ENCODE measurements around the gene PHB1.
"Not testable (repeated sequence)": the region's sequence is repeated elsewhere in the genome, so short reads cannot be mapped to it uniquely, and the experiment has no call there.

The PHB1 gene

GRCh38 chr17:49372425-49372824, 42.3 kb downstream of the PHB1 start:
- no peak for DNase-seq

- DNase-seq: no peak
Observed at GRCh38 chr17:49370971-49371834, 43.5 kb downstream of the PHB1 start.

- no peak for DNase-seq
Observed at GRCh38 chr17:49369760-49370159, 44.9 kb downstream of the PHB1 start.

- no peak for DNase-seq
Observed at GRCh38 chr17:49369089-49369488, 45.6 kb downstream of the PHB1 start.

- DNase-seq: peak; percentile 83
Observed at GRCh38 chr17:49365667-49366066, 49.0 kb downstream of the PHB1 start.

- not testable (repeated sequence) for DNase-seq
Observed at GRCh38 chr17:49365126-49365525, 49.6 kb downstream of the PHB1 start.

GRCh38 chr17:49364119-49364518, 50.6 kb downstream of the PHB1 start:
- no peak for DNase-seq

GRCh38 chr17:49363251-49363650, 51.4 kb downstream of the PHB1 start:
- no peak for DNase-seq

GRCh38 chr17:49362723-49363117, 52.0 kb downstream of the PHB1 start:
- no peak for DNase-seq

GRCh38 chr17:49361902-49362722, 52.6 kb downstream of the PHB1 start, which contains the start of gene ZNF652:
Gene ZNF652, minus strand, starts transcription at chr17:49362250. Its CDS starts 44,525 bp downstream, at chr17:49317725.
- DNase-seq: peak; percentile 98

- DNase-seq: peak; percentile 64
Observed at GRCh38 chr17:49361129-49361901, 53.4 kb downstream of the PHB1 start.

GRCh38 chr17:49360796-49361128, 53.9 kb downstream of the PHB1 start:
- DNase-seq: no peak

- peak; percentile 26 for DNase-seq
Observed at GRCh38 chr17:49359990-49360795, 54.5 kb downstream of the PHB1 start.

GRCh38 chr17:49358641-49359247, 55.9 kb downstream of the PHB1 start:
- DNase-seq: peak; percentile 71

- DNase-seq: no peak
Observed at GRCh38 chr17:49357516-49357915, 57.2 kb downstream of the PHB1 start.

GRCh38 chr17:49356320-49356719, 58.4 kb downstream of the PHB1 start:
- DNase-seq: no peak

Data from RPMI8226 (cell line).